Measurements from ENCODE around the gene NOM1. TPM values are rescaled to one million over a fixed set of nuclear protein-coding genes. Genes with fewer than 3 reads are reported as not detected.
"Not testable (repeated sequence)": the region's sequence is repeated elsewhere in the genome, so short reads cannot be mapped to it uniquely, and the experiment has no call there.

Gene NOM1, protein sequence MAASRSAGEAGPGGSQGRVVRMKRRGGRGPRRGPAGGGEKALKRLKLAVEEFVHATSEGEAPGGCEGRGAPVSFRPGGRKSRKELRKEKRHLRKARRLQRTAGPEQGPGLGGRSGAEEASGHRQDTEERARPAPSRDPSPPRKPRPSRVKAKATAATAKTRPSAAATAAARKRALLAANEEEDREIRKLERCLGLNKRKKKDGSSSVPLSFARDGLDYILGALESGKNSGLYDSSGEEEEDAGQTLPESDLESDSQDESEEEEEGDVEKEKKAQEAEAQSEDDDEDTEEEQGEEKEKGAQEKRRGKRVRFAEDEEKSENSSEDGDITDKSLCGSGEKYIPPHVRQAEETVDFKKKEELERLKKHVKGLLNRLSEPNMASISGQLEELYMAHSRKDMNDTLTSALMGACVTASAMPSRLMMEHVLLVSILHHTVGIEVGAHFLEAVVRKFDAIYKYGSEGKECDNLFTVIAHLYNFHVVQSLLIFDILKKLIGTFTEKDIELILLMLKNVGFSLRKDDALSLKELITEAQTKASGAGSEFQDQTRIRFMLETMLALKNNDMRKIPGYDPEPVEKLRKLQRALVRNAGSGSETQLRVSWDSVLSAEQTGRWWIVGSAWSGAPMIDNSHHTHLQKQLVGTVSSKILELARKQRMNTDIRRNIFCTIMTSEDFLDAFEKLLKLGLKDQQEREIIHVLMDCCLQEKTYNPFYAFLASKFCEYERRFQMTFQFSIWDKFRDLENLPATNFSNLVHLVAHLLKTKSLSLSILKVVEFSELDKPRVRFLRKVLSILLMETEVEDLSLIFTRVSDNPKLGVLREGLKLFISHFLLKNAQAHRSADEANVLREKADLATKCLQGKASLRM
- total RNA-seq (2021; ENCODE audit: unreplicated experiment) (30.3 TPM), Bru-seq, nascent RNA (percentile 86 among the genes with signal in this experiment), BruChase-seq, experiment 1, labeled RNA remaining after a 2-hour chase (percentile 93 among the genes with signal in this experiment), BruChase-seq, experiment 2, labeled RNA remaining after a 6-hour chase (percentile 92 among the genes with signal in this experiment)
- polyA plus RNA-seq (2012; ENCODE audit: insufficient read length): 20.6 TPM
- long read RNA-seq, full-length matches to known transcripts: 24 of 64 reads
- long read RNA-seq, partial matches to known transcripts: 26 of 64 reads
- long read RNA-seq, other reads (novel, unspliced or antisense): 14 of 64 reads

DNA sequence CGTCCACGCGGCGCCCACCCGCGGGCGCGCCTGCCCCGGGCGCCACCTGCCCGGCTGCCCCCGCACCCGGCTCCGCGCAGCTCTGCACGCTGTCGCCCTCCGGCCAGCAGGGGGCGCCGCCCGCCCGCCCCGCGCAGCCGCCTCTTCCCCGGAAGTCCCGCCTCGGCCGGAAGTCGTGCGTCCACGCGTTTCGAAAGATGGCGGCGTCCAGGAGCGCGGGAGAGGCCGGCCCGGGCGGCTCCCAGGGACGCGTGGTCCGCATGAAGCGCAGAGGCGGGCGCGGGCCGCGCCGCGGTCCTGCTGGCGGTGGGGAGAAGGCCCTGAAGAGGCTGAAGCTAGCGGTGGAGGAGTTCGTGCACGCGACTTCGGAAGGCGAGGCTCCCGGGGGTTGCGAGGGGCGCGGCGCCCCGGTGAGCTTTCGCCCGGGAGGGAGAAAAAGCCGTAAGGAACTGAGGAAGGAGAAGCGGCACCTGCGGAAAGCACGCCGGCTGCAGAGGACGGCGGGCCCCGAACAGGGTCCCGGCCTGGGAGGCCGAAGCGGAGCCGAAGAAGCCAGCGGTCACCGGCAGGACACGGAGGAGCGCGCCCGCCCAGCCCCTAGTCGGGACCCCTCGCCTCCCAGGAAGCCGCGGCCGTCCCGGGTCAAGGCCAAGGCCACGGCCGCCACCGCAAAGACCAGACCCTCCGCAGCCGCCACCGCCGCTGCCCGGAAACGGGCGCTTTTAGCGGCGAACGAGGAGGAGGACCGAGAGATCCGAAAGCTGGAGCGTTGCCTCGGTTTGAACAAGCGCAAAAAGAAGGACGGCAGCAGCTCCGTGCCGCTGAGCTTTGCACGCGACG is at the start of gene NOM1:
TSS of gene NOM1 (plus strand) at position 172 of the 840 bp plus-strand sequence. CDS start at position 198, 26 bp downstream.
- intact Hi-C loops (cut with micrococcal nuclease; ENCODE audit: unreplicated experiment) (no loop called here), in situ Hi-C loops (cut with HindIII; ENCODE audit: low pct_unique_long_range_greater_than_20kb, low sequenced_read_pairs) (no loop called here)
- BruUV-seq (replicated peaks): no TSS peak
- DNase-seq (ENCODE audit: low read depth, low spot score) (peak; percentile 20), ATAC-seq (peak; percentile 92)
- no peaks in the 10 kb centered on the region for H3K27me3 ChIP-seq (ENCODE audit: control insufficient read depth, insufficient read depth, low read length)
- no peaks in the 10 kb centered on the region for H3K9me3 ChIP-seq (ENCODE audit: control insufficient read depth, insufficient read depth, low read depth, low read length)
- peaks cover 12% of the 10 kb centered on the region for H3K4me1 ChIP-seq (ENCODE audit: control insufficient read depth, insufficient read depth, low read length)
- POLR2A ChIA-PET: no interaction called here
- H3K4me3 ChIP-seq (ENCODE audit: low read depth in 2 of 2, low read length in 2 of 2): peak within 1 kb of the TSS; percentile 88 to 95
- peak within 1 kb of the TSS; percentile 86 for H3K27ac ChIP-seq (ENCODE audit: low read length)
- CTCF ChIA-PET: interaction anchor here (0.7 to 1.2 kb wide), 2 partner anchors 59 to 186 kb away, joined by 3 read pairs; no protein-coding TSS in a partner anchor
- peaks cover 9% of the 10 kb centered on the region for H3K36me3 ChIP-seq (ENCODE audit: control insufficient read depth, insufficient read depth, low read length)
- TF ChIP-seq, protein P1, sequence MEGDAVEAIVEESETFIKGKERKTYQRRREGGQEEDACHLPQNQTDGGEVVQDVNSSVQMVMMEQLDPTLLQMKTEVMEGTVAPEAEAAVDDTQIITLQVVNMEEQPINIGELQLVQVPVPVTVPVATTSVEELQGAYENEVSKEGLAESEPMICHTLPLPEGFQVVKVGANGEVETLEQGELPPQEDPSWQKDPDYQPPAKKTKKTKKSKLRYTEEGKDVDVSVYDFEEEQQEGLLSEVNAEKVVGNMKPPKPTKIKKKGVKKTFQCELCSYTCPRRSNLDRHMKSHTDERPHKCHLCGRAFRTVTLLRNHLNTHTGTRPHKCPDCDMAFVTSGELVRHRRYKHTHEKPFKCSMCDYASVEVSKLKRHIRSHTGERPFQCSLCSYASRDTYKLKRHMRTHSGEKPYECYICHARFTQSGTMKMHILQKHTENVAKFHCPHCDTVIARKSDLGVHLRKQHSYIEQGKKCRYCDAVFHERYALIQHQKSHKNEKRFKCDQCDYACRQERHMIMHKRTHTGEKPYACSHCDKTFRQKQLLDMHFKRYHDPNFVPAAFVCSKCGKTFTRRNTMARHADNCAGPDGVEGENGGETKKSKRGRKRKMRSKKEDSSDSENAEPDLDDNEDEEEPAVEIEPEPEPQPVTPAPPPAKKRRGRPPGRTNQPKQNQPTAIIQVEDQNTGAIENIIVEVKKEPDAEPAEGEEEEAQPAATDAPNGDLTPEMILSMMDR (IDR thresholded peaks at IDR 0.05): peak; percentile 100
- TF ChIP-seq POLR2AphosphoS5 (IDR thresholded peaks at IDR 0.05; ENCODE audit: low read depth, low read length): peak; percentile 87
- peak; percentile 68; the same call in 1 of the 2 replicates for TF ChIP-seq SIN3A (IDR thresholded peaks at IDR 0.05; ENCODE audit: borderline replicate concordance, insufficient read depth, low read depth, low read length)
- TF ChIP-seq, protein P2, sequence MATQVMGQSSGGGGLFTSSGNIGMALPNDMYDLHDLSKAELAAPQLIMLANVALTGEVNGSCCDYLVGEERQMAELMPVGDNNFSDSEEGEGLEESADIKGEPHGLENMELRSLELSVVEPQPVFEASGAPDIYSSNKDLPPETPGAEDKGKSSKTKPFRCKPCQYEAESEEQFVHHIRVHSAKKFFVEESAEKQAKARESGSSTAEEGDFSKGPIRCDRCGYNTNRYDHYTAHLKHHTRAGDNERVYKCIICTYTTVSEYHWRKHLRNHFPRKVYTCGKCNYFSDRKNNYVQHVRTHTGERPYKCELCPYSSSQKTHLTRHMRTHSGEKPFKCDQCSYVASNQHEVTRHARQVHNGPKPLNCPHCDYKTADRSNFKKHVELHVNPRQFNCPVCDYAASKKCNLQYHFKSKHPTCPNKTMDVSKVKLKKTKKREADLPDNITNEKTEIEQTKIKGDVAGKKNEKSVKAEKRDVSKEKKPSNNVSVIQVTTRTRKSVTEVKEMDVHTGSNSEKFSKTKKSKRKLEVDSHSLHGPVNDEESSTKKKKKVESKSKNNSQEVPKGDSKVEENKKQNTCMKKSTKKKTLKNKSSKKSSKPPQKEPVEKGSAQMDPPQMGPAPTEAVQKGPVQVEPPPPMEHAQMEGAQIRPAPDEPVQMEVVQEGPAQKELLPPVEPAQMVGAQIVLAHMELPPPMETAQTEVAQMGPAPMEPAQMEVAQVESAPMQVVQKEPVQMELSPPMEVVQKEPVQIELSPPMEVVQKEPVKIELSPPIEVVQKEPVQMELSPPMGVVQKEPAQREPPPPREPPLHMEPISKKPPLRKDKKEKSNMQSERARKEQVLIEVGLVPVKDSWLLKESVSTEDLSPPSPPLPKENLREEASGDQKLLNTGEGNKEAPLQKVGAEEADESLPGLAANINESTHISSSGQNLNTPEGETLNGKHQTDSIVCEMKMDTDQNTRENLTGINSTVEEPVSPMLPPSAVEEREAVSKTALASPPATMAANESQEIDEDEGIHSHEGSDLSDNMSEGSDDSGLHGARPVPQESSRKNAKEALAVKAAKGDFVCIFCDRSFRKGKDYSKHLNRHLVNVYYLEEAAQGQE (IDR thresholded peaks at IDR 0.05; ENCODE audit: insufficient read depth in 1 of 2, low read depth in 2 of 2, low read length in 1 of 2): no peak

DNA sequence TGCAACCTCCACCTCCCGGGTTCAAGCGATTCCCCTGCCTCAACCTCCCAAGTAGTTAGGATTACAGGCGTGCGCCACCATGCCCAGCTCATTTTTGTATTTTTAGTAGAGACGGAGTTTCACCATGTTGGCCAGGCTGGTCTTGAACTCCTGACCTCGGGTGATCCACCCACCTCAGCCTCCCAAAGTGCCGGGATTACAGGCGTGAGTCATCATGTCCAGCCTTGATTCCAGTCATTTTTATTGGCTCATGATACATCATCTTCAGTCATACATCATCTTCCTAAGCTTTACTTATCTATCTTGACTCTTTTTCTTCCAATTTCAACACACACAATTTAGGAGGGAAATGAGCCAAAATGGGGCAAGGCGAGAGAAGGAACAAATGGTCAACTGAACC is 49.4 kb upstream of the NOM1 start:
- H3K4me1 ChIP-seq (ENCODE audit: control insufficient read depth, insufficient read depth, low read length); DNase-seq (ENCODE audit: low read depth, low spot score); ATAC-seq; H3K4me3 ChIP-seq (ENCODE audit: low read depth in 2 of 2, low read length in 2 of 2); intact Hi-C loops (cut with micrococcal nuclease; ENCODE audit: unreplicated experiment); H3K9me3 ChIP-seq (ENCODE audit: control insufficient read depth, insufficient read depth, low read depth, low read length); BruUV-seq (replicated peaks); in situ Hi-C loops (cut with HindIII; ENCODE audit: low pct_unique_long_range_greater_than_20kb, low sequenced_read_pairs); H3K27ac ChIP-seq (ENCODE audit: low read length); POLR2A ChIA-PET; H3K27me3 ChIP-seq (ENCODE audit: control insufficient read depth, insufficient read depth, low read length); CTCF ChIA-PET; H3K36me3 ChIP-seq (ENCODE audit: control insufficient read depth, insufficient read depth, low read length): not testable (repeated sequence)

Data from Panc1 (cell line).